Middle frontal gyrus (tissue), 1 donor: ENCODE measurements around the gene TMPRSS3.

ENCODE experiments used
- DNase-seq: peaks from one replicate; pipeline ENCODE4 v3.0.0-alpha.2; 2015; ENCODE audit warnings: low spot score; ENCODE audit errors: extremely low spot score

Gene TMPRSS3

GRCh38 chr21:42352441-42353095 lies 43.3 kb downstream of the TMPRSS3 start:
- DNase-seq: no peak

GRCh38 chr21:42351626-42352440 lies 44.0 kb downstream of the TMPRSS3 start:
- DNase-seq: no peak

GRCh38 chr21:42350927-42351426 lies 44.9 kb downstream of the TMPRSS3 start, which contains the start of gene TFF2:
TSS of gene TFF2 (minus strand) at chr21:42350994. CDS start at chr21:42350957, 37 bp downstream.
- DNase-seq: no peak

GRCh38 chr21:42350318-42350910 lies 45.4 kb downstream of the TMPRSS3 start:
- no peak for DNase-seq

GRCh38 chr21:42349420-42350317 lies 46.2 kb downstream of the TMPRSS3 start:
- no peak for DNase-seq

GRCh38 chr21:42348762-42349161 lies 47.1 kb downstream of the TMPRSS3 start:
- no peak for DNase-seq

GRCh38 chr21:42347601-42348327 lies 48.1 kb downstream of the TMPRSS3 start:
- DNase-seq: no peak

- no peak for DNase-seq
These were observed 48.8 kb downstream of the TMPRSS3 start for GRCh38 chr21:42346866-42347600.

GRCh38 chr21:42346441-42346840 lies 49.4 kb downstream of the TMPRSS3 start:
- DNase-seq: no peak

- no peak for DNase-seq
These were observed 51.2 kb downstream of the TMPRSS3 start for GRCh38 chr21:42344631-42345030.

GRCh38 chr21:42343963-42344510 lies 51.8 kb downstream of the TMPRSS3 start:
- no peak for DNase-seq

- no peak for DNase-seq
These were observed 52.3 kb downstream of the TMPRSS3 start for GRCh38 chr21:42343556-42343955.

- DNase-seq: no peak
These were observed 52.8 kb downstream of the TMPRSS3 start for GRCh38 chr21:42343101-42343500.

GRCh38 chr21:42341776-42342542 lies 53.9 kb downstream of the TMPRSS3 start:
- no peak for DNase-seq

- no peak for DNase-seq
These were observed 55.4 kb downstream of the TMPRSS3 start for GRCh38 chr21:42340187-42341050.

GRCh38 chr21:42338729-42339715 lies 56.8 kb downstream of the TMPRSS3 start:
- DNase-seq: no peak
